ENCODE data around the gene FAM120AOS. TPM values are rescaled to one million over a fixed set of nuclear protein-coding genes. Genes with fewer than 3 reads are reported as not detected.

Gene FAM120AOS
- total RNA-seq, 1 donor from 2014 or later: 39.0 TPM

GRCh38 chr9:93451849-93452709 lies 1.3 kb downstream of the FAM120AOS start:
- H3K4me3 Mint-ChIP-seq: peak overlapping the region; percentile 82
- peak; percentile 29 to 64 for DNase-seq (ENCODE audit: low spot score in 2 of 2, unreplicated experiment in 2 of 2)
- no peaks in the 10 kb centered on the region for H3K9me3 Mint-ChIP-seq
- H3K27ac Mint-ChIP-seq: peak overlapping the region; percentile 96
- peak; percentile 19 for TF ChIP-seq CTCF (IDR thresholded peaks at IDR 0.05; ENCODE audit: unreplicated experiment)
- peaks cover 21% of the 10 kb centered on the region for H3K4me1 Mint-ChIP-seq
- H3K27me3 Mint-ChIP-seq (ENCODE audit: low read depth): no peaks in the 10 kb centered on the region
- H3K36me3 Mint-ChIP-seq: peaks cover 8% of the 10 kb centered on the region

GRCh38 chr9:93450945-93451815 lies 2.2 kb downstream of the FAM120AOS start, which contains the start of gene FAM120A:
FAM120A (plus strand) TSS chr9:93451685; CDS start chr9:93451916, 231 bp downstream.
- H3K27me3 Mint-ChIP-seq (ENCODE audit: low read depth): no peaks in the 10 kb centered on the region
- peak within 1 kb of the TSS; percentile 96 for H3K27ac Mint-ChIP-seq
- H3K4me1 Mint-ChIP-seq: peaks cover 21% of the 10 kb centered on the region
- H3K36me3 Mint-ChIP-seq: peaks cover 11% of the 10 kb centered on the region
- no peaks in the 10 kb centered on the region for H3K9me3 Mint-ChIP-seq
- TF ChIP-seq CTCF (IDR thresholded peaks at IDR 0.05; ENCODE audit: unreplicated experiment): no peak
- peak; percentile 51 to 71 for DNase-seq (ENCODE audit: low spot score in 2 of 2, unreplicated experiment in 2 of 2)
- H3K4me3 Mint-ChIP-seq: peak within 1 kb of the TSS; percentile 93

GRCh38 chr9:93447655-93448054 lies 5.7 kb downstream of the FAM120AOS start:
- Mint-ChIP-seq H3K4me3 (no peak overlapping the region), H3K27me3 (ENCODE audit: low read depth) (no peaks in the 10 kb centered on the region), H3K4me1 (peaks cover 30% of the 10 kb centered on the region), H3K9me3 (no peaks in the 10 kb centered on the region), H3K27ac (no peak overlapping the region), H3K36me3 (peaks cover 11% of the 10 kb centered on the region)
- no peak for TF ChIP-seq CTCF (IDR thresholded peaks at IDR 0.05; ENCODE audit: unreplicated experiment)
- DNase-seq (ENCODE audit: low spot score in 2 of 2, unreplicated experiment in 2 of 2): no peak

GRCh38 chr9:93446073-93446472 lies 7.3 kb downstream of the FAM120AOS start:
- no peak for DNase-seq (ENCODE audit: low spot score in 2 of 2, unreplicated experiment in 2 of 2)
- H3K9me3 Mint-ChIP-seq: no peaks in the 10 kb centered on the region

More at GRCh38 chr9:93446073-93446472, 7.3 kb downstream of the FAM120AOS start:
- Mint-ChIP-seq H3K4me3 (no peak overlapping the region), H3K4me1 (peaks cover 40% of the 10 kb centered on the region), H3K27ac (peak overlapping the region; percentile 43), H3K36me3 (peaks cover 11% of the 10 kb centered on the region), H3K27me3 (ENCODE audit: low read depth) (no peaks in the 10 kb centered on the region)
- no peak for TF ChIP-seq CTCF (IDR thresholded peaks at IDR 0.05; ENCODE audit: unreplicated experiment)

Data from mesothelial cell of epicardium (in vitro differentiated cells).